ENCODE results near the gene TRMO.

TRMO gene

GRCh38 chr9:97903177-97903576 lies 19.1 kb downstream of the TRMO start:
- no peak overlapping the region for H3K4me3 ChIP-seq (ENCODE audit: low read depth, low read length)
- no peak for TF ChIP-seq CTCF (IDR thresholded peaks at IDR 0.05; ENCODE audit: insufficient read depth, low read length, missing control alignments)
- DNase-seq (ENCODE audit: low read depth, low spot score): no peak
- CTCF ChIA-PET: interaction anchor here (1.0 to 7.4 kb wide), 11 partner anchors 9 to 434 kb away, joined by 3 to 147 read pairs (median 36); partner anchors contain the start of gene TRMO
- POLR2A ChIA-PET: interaction anchor here (0.7 kb wide), 1 partner anchor 19 kb away, joined by 3 read pairs; no protein-coding TSS in a partner anchor

- peak; percentile 55 for TF ChIP-seq CTCF (IDR thresholded peaks at IDR 0.05; ENCODE audit: insufficient read depth, low read length, missing control alignments)
- ChIA-PET POLR2A (no interaction called here), CTCF (interaction anchor here (0.7 to 7.4 kb wide), 47 partner anchors 11 to 432 kb away, joined by 3 to 147 read pairs (median 4); partner anchors contain the start of genes ANP32B, NANS, TRMO and XPA)
- DNase-seq (ENCODE audit: low read depth, low spot score): no peak
- no peak overlapping the region for H3K4me3 ChIP-seq (ENCODE audit: low read depth, low read length)
These were observed 21.3 kb downstream of the TRMO start for GRCh38 chr9:97900738-97901565.

GRCh38 chr9:97900103-97900737 lies 22.1 kb downstream of the TRMO start:
- no peak overlapping the region for H3K4me3 ChIP-seq (ENCODE audit: low read depth, low read length)
- ChIA-PET POLR2A (no interaction called here), CTCF (interaction anchor here (0.7 to 7.4 kb wide), 34 partner anchors 12 to 285 kb away, joined by 3 to 147 read pairs (median 5); partner anchors contain the start of genes TRMO and XPA)
- no peak for TF ChIP-seq CTCF (IDR thresholded peaks at IDR 0.05; ENCODE audit: insufficient read depth, low read length, missing control alignments)
- no peak for DNase-seq (ENCODE audit: low read depth, low spot score)

GRCh38 chr9:97895695-97896332 lies 26.5 kb downstream of the TRMO start:
- ChIA-PET CTCF (interaction anchor here (1.0 kb wide), 3 partner anchors 13 to 206 kb away, joined by 3 to 4 read pairs (median 3); no protein-coding TSS in a partner anchor), POLR2A (no interaction called here)

GRCh38 chr9:97895211-97895610 lies 27.1 kb downstream of the TRMO start:
- TF ChIP-seq CTCF (IDR thresholded peaks at IDR 0.05; ENCODE audit: insufficient read depth, low read length, missing control alignments): no peak
- CTCF ChIA-PET: interaction anchor here (1.0 to 1.3 kb wide), 2 partner anchors 28 to 206 kb away, joined by 4 read pairs; no protein-coding TSS in a partner anchor

More at GRCh38 chr9:97895695-97896332, 26.5 kb downstream of the TRMO start:
- no peak for TF ChIP-seq CTCF (IDR thresholded peaks at IDR 0.05; ENCODE audit: insufficient read depth, low read length, missing control alignments)
- H3K4me3 ChIP-seq (ENCODE audit: low read depth, low read length): no peak overlapping the region
- DNase-seq (ENCODE audit: low read depth, low spot score): no peak

More at GRCh38 chr9:97895211-97895610, 27.1 kb downstream of the TRMO start:
- DNase-seq (ENCODE audit: low read depth, low spot score): no peak
- POLR2A ChIA-PET: no interaction called here
- H3K4me3 ChIP-seq (ENCODE audit: low read depth, low read length): no peak overlapping the region
